ENCODE measurements around the gene LPCAT1.

DNA sequence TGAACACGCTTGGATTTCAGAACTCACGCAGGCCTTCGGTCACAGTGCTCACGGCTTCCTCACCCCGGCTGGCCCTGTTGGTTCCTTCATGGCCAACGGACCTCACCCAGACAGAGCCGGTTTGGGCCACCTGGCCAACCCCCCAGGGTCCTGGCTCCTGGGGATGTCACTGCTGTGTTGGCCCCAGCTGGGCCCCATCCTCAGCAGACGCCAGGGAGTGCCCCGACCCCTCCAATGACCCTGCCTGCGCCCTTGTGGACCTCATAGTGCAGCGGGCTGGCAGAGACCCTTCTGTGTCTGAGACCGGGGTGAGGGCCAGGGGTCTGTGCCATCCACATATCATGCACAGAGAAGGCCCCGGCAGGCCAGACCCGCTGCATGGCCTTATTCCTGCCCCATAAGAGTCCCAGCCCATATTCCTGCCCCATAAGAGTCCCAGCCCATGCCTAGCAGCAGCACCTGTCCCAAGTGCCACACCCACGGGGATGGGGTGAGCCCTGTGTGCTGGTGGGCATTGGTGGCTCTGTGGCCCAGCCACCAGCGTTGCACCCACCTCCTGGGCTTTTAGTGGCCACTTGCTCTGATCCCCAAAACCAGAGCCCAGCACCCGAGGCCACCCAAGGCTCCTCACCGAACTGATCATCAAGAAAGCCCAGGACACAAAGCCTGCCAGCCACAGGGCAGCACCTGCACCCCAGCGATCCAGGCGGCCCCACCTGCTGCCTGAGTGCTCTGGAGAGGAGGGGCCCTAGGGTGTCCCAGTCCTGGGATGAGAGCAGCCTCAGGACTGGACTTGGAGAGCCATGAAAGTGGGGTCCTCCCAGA lies 1.3 kb upstream of the LPCAT1 start:
- TF ChIP-seq, protein P1, sequence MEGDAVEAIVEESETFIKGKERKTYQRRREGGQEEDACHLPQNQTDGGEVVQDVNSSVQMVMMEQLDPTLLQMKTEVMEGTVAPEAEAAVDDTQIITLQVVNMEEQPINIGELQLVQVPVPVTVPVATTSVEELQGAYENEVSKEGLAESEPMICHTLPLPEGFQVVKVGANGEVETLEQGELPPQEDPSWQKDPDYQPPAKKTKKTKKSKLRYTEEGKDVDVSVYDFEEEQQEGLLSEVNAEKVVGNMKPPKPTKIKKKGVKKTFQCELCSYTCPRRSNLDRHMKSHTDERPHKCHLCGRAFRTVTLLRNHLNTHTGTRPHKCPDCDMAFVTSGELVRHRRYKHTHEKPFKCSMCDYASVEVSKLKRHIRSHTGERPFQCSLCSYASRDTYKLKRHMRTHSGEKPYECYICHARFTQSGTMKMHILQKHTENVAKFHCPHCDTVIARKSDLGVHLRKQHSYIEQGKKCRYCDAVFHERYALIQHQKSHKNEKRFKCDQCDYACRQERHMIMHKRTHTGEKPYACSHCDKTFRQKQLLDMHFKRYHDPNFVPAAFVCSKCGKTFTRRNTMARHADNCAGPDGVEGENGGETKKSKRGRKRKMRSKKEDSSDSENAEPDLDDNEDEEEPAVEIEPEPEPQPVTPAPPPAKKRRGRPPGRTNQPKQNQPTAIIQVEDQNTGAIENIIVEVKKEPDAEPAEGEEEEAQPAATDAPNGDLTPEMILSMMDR (IDR thresholded peaks at IDR 0.05; ENCODE audit: low read depth, low read length, poor library complexity, severe bottlenecking) = no peak
- TF ChIP-seq EZH2phosphoT487 (IDR thresholded peaks at IDR 0.05; ENCODE audit: borderline replicate concordance, low read length) = no peak
